ENCODE measurements around the gene UPK3A.

The UPK3A gene

DNA sequence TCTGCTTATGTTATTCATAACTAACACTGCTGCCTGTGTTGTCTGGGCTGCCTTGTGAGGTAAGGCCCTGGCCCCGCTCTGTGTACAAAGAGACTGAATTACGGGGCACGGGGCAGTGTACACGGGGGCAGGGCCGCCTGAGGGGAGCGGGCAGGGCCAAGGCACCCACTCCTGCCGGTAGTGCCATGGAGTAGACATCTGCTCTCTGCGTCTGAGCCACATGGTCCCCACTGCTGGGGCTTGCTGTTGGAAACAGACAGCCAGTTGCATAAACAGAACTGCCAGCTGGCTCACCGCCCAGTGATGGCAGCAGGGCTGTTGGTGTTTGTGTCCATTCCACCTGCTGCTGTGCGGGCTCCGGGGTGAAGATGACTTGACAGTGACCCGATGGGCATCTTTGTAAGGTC, 44.8 kb downstream of the UPK3A start:
- peak; percentile 54 for DNase-seq (ENCODE audit: low spot score)

DNA sequence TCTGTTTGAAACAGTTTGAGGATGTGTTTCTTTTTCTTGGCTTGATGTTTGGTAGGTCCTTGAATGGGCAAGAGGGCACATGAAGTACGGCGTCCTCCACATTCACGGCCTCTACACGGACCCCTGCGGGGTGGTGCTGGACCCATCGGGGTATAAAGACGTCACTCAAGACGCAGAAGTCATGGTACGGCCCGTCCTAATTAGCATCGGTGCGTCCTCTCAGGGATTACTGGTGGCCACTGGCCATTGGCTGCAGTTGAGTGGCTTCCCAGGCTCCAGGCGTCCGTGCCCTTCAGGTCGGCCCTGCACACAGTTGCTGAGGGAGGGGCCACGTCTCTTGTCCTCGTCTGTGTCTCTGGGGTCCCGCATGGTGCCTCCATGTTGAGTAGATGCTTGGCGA, 45.8 kb downstream of the UPK3A start:
- DNase-seq (ENCODE audit: low spot score) = no peak

DNA sequence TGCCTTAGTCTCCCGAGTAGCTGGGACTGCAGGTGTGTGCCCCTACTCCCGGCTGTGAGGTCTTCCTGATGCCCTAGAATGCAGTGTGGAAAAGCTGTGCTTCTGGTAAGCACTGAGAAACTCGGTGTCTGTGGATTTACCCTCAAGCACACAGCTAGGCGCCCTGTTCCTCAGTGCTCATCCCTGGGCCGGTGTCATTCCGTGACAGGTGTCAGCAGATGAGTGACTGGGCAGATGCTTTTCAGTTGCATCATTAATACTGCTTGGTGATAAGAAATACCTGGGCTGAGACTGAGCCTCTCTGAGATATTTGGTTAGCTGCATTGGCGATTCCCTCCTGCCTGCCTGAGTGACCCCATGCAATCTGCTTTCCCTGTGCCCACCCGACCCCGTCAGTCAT, 46.7 kb downstream of the UPK3A start:
- DNase-seq (ENCODE audit: low spot score) = no peak

GRCh38 chr22:45332001-45332400, 47.3 kb downstream of the UPK3A start:
- no peak for DNase-seq (ENCODE audit: low spot score)

DNA sequence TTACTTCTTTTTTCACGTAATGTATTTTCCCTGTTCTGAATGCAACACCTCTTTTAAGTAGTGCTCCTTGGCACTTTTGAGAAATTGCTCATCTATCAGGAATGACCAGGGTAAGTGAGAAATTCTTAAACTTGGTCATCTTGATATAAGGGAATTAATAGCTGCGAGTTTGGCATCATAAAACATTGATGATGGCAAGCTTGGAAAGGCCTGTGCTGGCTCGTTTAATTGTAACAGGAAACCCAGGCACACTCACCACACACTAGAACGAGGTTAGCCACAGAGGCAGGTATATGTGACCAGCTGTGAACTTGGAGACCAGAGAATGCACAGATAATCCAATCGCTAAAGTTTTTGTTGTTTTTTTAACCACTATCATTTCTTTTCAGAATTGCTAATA, 49.3 kb downstream of the UPK3A start:
- DNase-seq (ENCODE audit: low spot score) = no peak

DNA sequence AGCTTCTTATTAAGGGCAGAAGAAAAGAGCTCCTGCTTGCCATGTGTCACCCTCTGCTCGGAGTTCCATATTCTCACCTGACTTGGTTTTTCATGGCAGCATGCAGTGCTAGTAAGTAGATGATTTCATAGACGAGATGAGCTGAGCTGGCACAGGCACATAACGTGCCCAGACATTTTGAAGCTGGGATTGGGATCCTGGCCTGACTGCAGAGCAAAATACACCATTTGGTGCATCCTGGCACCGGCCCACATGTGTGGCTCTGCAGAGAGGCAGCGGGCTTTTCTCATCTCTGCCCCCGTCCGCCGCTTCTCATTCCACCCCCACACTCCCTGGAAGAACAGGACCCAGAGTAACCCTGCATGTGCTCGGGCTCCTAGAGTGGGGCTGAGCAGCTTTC, 49.8 kb downstream of the UPK3A start:
- peak; percentile 92 for DNase-seq (ENCODE audit: low spot score)

GRCh38 chr22:45335021-45335818, 50.5 kb downstream of the UPK3A start:
- peak; percentile 88 for DNase-seq (ENCODE audit: low spot score)

GRCh38 chr22:45335854-45336522, 51.2 kb downstream of the UPK3A start:
- no peak for DNase-seq (ENCODE audit: low spot score)

DNA sequence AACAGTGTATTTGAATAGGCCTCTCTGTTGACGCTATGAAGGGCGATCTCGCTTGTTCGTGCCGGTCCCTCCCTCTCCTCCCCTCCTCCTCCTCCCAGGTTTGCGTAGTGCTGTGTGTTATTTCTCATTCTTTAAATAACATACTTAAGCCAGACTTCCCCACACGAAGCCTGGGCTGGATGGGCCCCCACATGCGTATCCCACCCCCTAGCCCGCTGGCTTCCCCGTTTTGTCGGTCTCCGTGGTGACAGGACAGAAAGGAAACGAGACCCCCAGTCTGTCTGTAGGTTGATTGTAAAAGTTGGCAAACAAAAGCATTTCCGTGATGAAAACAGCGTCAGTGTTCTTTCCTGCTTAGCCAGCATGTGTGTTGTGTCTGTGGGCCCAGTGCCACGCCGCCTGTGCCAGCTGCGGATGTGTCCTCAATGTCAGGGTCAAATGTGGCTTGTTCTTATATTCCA, 52.3 kb downstream of the UPK3A start:
- peak; percentile 26 for DNase-seq (ENCODE audit: low spot score)

DNA sequence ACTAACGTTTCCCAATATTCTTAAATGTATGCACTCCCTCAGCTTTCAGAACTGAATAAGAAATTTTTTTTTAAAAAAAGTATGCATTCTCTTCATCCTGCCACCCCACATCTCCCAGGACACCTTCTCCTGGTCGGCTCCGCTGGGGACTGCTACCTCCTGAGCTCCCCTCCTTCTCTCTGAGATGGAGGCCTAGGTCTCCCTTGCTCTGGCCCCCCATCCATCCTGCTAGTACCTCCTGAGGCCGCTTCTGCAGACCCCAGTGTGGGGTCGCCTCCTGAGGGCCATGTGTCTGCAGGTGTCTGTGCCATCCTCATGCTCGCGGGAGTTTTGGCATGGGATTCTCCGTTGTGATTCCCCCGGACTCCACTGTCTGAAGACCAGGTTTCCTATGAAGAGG, 52.8 kb downstream of the UPK3A start:
- no peak for DNase-seq (ENCODE audit: low spot score)

- DNase-seq (ENCODE audit: low spot score) = no peak
Measured at GRCh38 chr22:45338795-45339194, 54.0 kb downstream of the UPK3A start.

- DNase-seq (ENCODE audit: low spot score) = no peak
Measured at GRCh38 chr22:45340323-45340722, 55.6 kb downstream of the UPK3A start.

DNA sequence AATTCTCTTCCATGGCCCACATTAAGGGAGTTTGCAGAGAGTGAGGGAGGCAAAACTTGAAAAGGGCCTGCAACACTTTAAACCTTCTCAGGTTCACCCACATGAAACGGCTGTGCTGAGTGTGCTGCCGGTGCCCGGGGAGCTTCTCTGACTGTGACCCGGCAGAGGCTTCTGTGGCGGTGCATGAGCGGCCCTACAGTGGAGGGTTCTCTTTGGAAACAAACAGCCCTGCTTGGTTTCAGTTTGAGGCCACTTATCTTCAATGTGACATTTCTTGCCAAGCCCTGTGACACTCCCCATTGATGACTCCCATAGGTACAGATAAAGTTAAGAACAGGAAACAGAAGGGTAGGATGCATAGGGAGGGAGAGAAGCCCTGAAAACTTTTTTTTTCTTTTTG, 56.7 kb downstream of the UPK3A start:
- no peak for DNase-seq (ENCODE audit: low spot score)

- no peak for DNase-seq (ENCODE audit: low spot score)
Measured at GRCh38 chr22:45343143-45343542, 58.4 kb downstream of the UPK3A start.

- DNase-seq (ENCODE audit: low spot score) = peak; percentile 38
Measured at GRCh38 chr22:45344334-45344733, 59.6 kb downstream of the UPK3A start.
